IgD-negative memory B cell (primary cell): Measurements from ENCODE around the gene SGK1. TPM values are rescaled to one million over a fixed set of nuclear protein-coding genes. Genes with fewer than 3 reads are reported as not detected.

Experiments
- H3K27ac Mint-ChIP-seq, 3 donors: one replicate each; pipeline ENCODE4 v1.8.0; 2020 to 2022; ENCODE audit warnings: mild to moderate bottlenecking in 3 of 3, mixed read lengths in 3 of 3, moderate library complexity in 1 of 3
- H3K27me3 Mint-ChIP-seq: one replicate; pipeline ENCODE4 v1.8.0; 2021; ENCODE audit warnings: mixed read lengths
- H3K36me3 Mint-ChIP-seq: one replicate; pipeline ENCODE4 v1.8.0; 2020; ENCODE audit warnings: mild to moderate bottlenecking, mixed read lengths
- H3K4me1 Mint-ChIP-seq, 3 donors: one replicate each; pipeline ENCODE4 v1.8.0; 2020 to 2022; ENCODE audit warnings: mixed read lengths in 3 of 3, mild to moderate bottlenecking in 1 of 3
- H3K4me3 Mint-ChIP-seq, 4 donors: one replicate each; pipeline ENCODE4 v1.8.0; 2020 to 2022; ENCODE audit warnings: mild to moderate bottlenecking in 4 of 4, mixed read lengths in 4 of 4, moderate library complexity in 3 of 4
- H3K9me3 Mint-ChIP-seq, 3 donors: one replicate each; pipeline ENCODE4 v1.8.0; 2020 to 2021; ENCODE audit warnings: mixed read lengths in 3 of 3, mild to moderate bottlenecking in 1 of 3
- polyA plus RNA-seq: library from polyadenylated mRNA; unstranded; fragments of 300-500 nt; fragmentation: Illumina TruSeq; gene quantifications from one replicate; pipeline ENCODE4 v1.2.3, GENCODE V29; 2021

Gene SGK1
- 4.7 TPM for polyA plus RNA-seq

DNA sequence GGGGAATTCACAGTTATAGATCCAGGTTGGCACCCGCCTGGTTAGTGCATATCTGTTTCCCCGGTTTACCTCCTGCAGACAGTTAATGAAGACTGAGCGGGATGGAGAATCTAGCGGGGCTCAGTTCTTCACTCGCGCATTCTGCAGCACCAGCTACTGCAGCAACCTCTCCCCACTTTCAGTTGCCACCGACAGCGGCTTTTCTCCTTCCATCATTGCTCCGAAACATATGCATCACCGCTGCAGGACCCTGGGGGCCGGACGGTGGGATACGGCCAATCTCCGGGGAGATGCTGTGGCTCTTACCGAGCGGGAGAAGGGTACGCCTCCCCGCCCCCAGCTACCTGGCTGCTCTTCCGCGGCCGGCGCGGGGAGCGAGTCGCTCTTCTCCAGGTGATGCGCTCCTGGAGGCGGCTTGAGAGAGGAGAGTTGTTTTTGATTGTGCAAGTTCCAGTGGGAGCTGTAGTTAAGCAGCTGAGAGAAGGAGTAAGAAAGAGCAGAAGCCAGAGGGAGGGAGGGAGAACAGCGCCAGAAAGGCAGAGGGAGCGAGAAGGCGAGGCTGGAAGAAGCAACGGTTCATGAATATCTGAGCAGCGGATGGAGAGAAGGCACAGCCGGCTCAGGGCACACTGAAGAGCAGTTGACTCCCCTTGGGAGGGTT lies at the start of gene SGK1:
Gene SGK1 (minus strand): TSS at position 642 of the 661 bp plus-strand sequence. CDS start 652 bp downstream, outside the sequence.
- peaks cover 0 to 7% (median 2%) of the 10 kb centered on the region in 3 donors for H3K9me3 Mint-ChIP-seq
- H3K27me3 Mint-ChIP-seq = peaks cover 15% of the 10 kb centered on the region
- peaks cover 10 to 17% (median 11%) of the 10 kb centered on the region in 3 donors for H3K4me1 Mint-ChIP-seq
- H3K36me3 Mint-ChIP-seq = no peaks in the 10 kb centered on the region
- H3K27ac Mint-ChIP-seq = no peak within 1 kb of the TSS
- H3K4me3 Mint-ChIP-seq = peak within 1 kb of the TSS; percentile 75 to 95 (median 86)

DNA sequence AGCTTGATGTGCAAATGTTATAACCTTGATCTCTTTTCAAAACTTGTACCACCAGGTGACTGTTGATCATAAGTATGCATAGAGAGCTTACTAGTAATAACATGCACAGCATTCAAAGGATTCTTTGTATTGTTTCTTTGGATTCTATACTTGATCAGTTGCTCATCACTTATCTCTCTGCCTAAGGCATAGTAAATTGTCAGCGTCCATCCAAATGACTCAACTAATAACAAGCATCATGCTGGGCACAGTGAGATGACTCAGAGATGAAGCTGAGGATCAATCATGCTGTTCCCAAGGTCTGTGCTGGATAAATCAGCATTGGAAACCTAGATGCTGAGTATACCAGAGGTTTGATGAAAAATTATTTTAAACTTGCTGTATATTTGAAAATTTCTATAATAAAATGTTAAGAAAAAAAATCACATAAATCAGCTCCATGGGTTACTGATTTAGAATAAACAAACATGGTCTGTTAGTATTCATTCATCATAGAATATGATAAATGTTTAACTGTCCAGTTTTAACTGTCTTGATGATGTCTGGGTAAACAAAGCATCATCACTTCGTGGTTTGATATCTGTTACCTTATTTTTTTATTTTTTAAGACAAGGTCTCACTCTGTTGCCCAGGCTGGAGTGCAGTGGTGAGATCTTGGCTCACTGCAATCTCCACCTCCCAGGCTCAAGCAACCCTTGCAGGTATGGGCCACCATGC lies 45.6 kb upstream of the SGK1 start:
- no peaks in the 10 kb centered on the region for H3K9me3 Mint-ChIP-seq
- peaks cover 0 to 3% (median 0%) of the 10 kb centered on the region in 3 donors for H3K4me1 Mint-ChIP-seq
- no peaks in the 10 kb centered on the region for H3K36me3 Mint-ChIP-seq
- H3K27me3 Mint-ChIP-seq = no peaks in the 10 kb centered on the region
- no peak overlapping the region for H3K27ac Mint-ChIP-seq
- H3K4me3 Mint-ChIP-seq = no peak overlapping the region

DNA sequence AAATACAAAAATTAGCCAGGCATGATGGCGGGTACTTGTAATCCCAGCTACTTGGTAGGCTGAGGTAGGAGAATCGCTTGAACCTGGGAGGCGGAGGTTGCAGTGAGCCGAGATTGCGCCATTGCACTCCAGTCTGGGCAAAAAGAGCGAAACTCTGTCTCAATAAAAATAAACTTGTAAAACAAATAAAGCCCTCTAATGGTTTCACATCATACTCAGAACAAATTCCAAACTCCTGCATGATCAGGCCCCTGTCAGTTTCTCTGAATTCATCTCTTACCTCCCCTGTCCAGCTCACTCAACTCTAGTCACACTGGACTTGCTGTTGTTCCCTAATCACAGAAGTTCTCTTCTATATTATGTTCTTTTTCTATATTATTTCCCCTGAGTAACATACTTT lies 43.1 kb upstream of the SGK1 start:
- H3K27ac Mint-ChIP-seq = no peak overlapping the region
- H3K27me3 Mint-ChIP-seq = no peaks in the 10 kb centered on the region
- no peaks in the 10 kb centered on the region for H3K36me3 Mint-ChIP-seq
- peaks cover 0 to 12% (median 6%) of the 10 kb centered on the region in 3 donors for H3K9me3 Mint-ChIP-seq
- H3K4me3 Mint-ChIP-seq = no peak overlapping the region
- no peaks in the 10 kb centered on the region for H3K4me1 Mint-ChIP-seq

DNA sequence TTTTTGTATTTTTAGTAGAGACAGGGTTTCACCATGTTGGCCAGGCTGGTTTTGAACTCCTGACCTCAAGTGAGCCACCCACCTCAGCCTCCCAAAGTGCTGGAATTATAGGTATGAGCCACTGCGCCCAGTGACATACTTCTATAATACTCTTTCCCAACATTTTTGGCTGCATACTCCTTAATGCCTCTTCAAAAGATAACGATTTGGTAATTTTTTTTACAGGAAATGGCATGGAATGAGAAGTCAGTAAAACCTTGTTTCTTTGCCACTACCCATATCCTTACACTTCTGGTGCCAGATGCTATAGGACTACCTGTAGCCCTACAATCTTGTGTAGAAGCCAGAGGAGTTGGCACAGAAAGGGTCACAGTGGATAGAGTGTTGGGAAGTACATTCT lies 41.4 kb upstream of the SGK1 start:
- H3K9me3 Mint-ChIP-seq = peaks cover 2 to 13% (median 6%) of the 10 kb centered on the region in 3 donors
- H3K4me3 Mint-ChIP-seq = no peak overlapping the region
- H3K4me1 Mint-ChIP-seq = no peaks in the 10 kb centered on the region
- H3K36me3 Mint-ChIP-seq = no peaks in the 10 kb centered on the region
- H3K27ac Mint-ChIP-seq = no peak overlapping the region
- H3K27me3 Mint-ChIP-seq = no peaks in the 10 kb centered on the region

DNA sequence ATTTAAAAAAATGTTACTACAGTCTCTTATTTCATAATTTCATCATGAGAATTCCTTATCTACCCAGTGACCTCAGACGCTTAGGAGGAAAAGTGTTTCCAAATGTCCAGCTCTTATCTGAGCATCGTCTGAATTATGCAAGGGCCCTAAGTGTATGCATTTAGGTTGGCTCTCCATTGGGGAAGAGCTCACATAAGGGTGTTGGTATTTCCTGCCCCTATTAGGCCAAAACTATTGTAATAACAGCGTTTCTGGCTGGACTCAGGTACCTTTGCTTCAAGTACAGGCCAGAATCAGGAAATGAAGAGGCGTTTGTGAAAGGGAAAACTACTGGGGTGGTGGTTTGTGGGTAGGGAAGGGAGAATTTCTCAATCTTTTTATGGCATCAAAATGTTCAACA lies 40.4 kb upstream of the SGK1 start:
- H3K36me3 Mint-ChIP-seq = no peaks in the 10 kb centered on the region
- peaks cover 0 to 4% (median 0%) of the 10 kb centered on the region in 3 donors for H3K4me1 Mint-ChIP-seq
- H3K27ac Mint-ChIP-seq = no peak overlapping the region
- H3K27me3 Mint-ChIP-seq = no peaks in the 10 kb centered on the region
- no peak overlapping the region for H3K4me3 Mint-ChIP-seq
- H3K9me3 Mint-ChIP-seq = peaks cover 4 to 17% (median 6%) of the 10 kb centered on the region in 3 donors

DNA sequence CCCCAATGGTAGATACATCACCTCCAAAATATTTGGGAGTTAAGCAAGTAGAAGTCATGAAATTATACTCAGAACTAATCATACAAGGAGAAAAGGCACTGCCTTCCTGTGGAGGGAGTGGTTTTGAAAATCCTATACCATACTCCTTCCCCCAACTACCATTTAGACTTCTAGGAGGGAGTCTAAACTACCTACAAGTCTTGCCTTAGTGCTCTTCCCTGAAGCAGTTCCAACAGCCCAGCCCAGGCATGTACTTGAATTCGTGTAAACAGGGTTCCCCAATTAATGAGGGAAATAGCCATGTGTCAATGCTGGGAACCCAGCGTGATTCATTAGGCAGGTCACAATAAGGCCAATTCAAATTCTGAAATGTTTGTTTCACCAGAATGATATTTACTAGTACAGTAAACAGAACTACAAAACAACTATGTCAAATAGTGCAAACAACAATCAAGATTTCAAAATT lies 39.1 kb upstream of the SGK1 start:
- peaks cover 4 to 17% (median 6%) of the 10 kb centered on the region in 3 donors for H3K9me3 Mint-ChIP-seq
- H3K27me3 Mint-ChIP-seq = no peaks in the 10 kb centered on the region
- H3K27ac Mint-ChIP-seq = no peak overlapping the region
- peaks cover 2 to 4% (median 4%) of the 10 kb centered on the region in 3 donors for H3K4me1 Mint-ChIP-seq
- no peak overlapping the region for H3K4me3 Mint-ChIP-seq
- H3K36me3 Mint-ChIP-seq = no peaks in the 10 kb centered on the region

DNA sequence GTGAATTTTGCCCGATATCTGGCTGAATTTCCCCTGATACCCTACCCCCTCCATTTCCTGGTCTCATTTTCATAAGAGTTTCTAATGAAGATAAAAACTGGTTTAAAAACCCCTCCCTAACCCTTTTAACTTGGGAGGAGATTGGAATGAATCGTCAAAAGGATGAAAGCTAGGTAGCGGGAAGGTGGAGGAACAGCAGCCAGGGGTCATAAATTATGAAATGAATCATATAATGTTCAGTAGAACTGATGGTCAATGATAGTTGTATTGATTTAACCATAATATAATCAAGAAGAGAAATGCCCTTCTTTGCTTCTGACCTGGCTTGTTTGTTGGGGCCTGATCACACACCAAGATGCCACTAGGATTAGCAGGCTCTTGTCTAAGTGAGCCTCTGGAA lies 38.5 kb upstream of the SGK1 start:
- Mint-ChIP-seq H3K4me1 (peaks cover 2 to 6% (median 4%) of the 10 kb centered on the region in 3 donors), H3K27ac (no peak overlapping the region), H3K36me3 (no peaks in the 10 kb centered on the region), H3K27me3 (no peaks in the 10 kb centered on the region), H3K9me3 (peaks cover 4 to 17% (median 6%) of the 10 kb centered on the region in 3 donors), H3K4me3 (no peak overlapping the region)

DNA sequence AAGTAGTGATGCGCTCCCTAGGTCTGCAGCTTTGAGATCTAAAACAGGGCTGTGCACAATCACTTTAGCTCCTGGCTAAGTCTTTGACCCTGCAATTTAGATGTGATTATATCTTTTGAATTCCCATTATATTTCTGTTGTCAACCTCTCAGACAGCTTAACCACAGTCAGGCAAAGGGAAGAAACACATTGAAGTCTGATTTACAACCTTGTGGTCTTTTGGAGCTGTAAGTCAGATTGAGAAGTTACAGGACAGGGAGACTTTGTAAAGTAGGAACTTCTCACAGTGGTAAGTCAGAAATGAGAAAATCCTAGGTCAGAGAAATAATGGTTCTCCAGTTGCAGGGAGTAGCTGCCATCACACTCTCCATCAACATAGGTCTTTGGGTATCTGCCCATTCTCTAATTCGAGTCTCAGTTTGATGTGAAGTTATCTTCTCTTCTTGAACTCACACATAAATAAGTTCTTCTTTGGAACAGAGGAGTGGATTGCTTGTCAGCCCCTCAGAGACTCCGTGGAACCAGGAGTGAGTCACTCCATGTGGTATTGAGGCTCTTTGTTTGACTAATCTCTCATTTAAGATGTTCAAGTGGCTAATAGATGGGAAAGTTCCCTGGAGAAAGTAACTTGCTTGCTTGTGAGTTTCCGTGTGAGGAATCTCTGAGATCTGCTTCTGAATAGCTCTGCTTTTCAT lies 35.0 kb upstream of the SGK1 start:
- no peaks in the 10 kb centered on the region for H3K36me3 Mint-ChIP-seq
- H3K4me3 Mint-ChIP-seq = no peak overlapping the region
- no peaks in the 10 kb centered on the region for H3K27me3 Mint-ChIP-seq
- H3K27ac Mint-ChIP-seq = no peak overlapping the region
- peaks cover 2 to 6% (median 4%) of the 10 kb centered on the region in 3 donors for H3K4me1 Mint-ChIP-seq
- peaks cover 3 to 17% (median 4%) of the 10 kb centered on the region in 3 donors for H3K9me3 Mint-ChIP-seq

DNA sequence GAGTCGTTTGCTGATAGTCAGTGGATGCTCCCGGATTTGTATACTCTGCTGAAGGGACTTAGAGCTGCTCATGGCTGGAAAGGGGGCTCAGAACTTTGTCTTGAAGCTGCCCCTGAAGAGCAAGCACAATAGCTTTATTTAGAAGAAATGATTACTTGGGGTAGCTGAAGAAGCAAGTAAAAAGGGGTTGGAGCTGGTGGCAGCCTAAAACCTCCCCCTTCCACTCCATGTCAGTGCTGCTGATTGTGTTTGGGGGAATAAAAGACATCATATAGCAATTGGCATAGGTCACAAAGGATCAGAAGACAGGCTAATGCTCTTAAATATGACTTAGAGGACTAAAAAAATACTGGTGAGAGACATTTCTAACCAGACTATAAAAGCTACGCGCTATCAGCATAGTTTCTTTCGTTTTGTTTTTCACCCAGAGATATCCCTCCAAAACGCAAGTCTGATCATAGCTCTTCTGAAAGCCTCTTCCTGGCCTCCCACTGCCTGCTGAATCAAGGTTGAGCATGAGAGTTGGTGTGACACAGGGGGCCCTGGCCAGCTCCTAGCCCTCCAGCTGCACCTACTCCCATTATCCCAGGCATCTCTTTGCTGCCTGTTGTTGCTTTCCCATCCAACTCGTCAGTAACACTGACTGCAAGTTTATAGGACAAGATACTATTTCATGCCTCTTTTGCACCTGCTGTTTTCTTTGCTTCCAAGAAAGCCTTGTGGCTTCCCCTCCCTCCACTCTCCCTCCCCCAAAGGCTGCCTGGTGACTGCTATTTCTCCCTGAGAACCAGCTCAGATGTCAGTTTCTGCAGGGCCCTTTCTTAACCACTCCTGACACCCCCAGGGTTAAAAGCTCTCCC lies 33.9 kb upstream of the SGK1 start:
- Mint-ChIP-seq H3K4me3 (peak overlapping the region in 1 of 4 donors; percentile 32), H3K4me1 (peaks cover 2 to 6% (median 4%) of the 10 kb centered on the region in 3 donors), H3K27me3 (no peaks in the 10 kb centered on the region), H3K27ac (peak overlapping the region in 2 of 3 donors; percentile 9 to 23), H3K9me3 (peaks cover 3 to 14% (median 4%) of the 10 kb centered on the region in 3 donors), H3K36me3 (no peaks in the 10 kb centered on the region)

DNA sequence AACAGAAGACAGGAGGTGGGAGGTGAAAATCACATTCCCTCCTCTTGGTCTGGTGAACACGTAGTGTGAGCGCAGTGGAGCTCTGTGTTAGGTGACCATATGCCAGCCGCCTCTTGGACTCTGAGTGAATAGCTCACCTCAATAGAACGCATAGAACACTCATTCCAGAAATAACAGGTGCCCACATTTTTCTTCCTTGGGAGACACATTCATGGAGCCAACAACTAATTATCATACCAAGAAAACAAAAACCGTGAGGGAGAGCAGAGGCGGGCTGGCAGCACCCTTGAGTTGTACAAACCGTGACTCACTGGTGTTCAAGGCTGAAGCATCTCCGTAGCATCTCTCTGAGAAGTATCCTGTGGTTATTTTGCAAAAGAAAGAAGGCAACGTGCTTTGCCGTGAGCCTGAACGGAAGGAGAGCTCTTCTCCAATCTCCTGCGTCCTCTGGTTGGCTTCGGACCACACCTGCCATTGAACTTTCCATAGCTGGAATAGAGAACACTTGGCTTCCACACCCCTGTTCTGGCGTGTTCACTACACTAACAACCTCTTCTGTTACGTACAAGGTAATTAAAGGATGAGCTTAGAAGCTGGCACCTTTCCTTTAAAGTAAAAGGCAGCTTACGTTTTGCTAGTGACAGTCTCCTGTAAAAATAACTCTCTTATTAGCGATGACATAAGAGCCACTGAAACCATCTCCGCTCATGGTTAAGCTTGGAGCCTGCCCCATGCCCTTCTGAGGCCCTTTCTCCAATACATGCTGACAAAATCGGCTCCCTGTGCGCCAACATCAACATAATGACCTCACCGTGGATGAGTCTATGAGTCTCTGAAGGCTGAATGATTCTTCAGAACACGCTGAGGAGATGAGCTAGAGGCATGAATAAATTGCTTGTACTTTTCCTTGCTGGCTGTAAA lies 30.2 kb upstream of the SGK1 start:
- Mint-ChIP-seq H3K27me3 (no peaks in the 10 kb centered on the region), H3K36me3 (no peaks in the 10 kb centered on the region), H3K4me3 (no peak overlapping the region), H3K9me3 (peaks cover 0 to 2% (median 0%) of the 10 kb centered on the region in 3 donors), H3K4me1 (peaks cover 0 to 6% (median 5%) of the 10 kb centered on the region in 3 donors), H3K27ac (no peak overlapping the region)

DNA sequence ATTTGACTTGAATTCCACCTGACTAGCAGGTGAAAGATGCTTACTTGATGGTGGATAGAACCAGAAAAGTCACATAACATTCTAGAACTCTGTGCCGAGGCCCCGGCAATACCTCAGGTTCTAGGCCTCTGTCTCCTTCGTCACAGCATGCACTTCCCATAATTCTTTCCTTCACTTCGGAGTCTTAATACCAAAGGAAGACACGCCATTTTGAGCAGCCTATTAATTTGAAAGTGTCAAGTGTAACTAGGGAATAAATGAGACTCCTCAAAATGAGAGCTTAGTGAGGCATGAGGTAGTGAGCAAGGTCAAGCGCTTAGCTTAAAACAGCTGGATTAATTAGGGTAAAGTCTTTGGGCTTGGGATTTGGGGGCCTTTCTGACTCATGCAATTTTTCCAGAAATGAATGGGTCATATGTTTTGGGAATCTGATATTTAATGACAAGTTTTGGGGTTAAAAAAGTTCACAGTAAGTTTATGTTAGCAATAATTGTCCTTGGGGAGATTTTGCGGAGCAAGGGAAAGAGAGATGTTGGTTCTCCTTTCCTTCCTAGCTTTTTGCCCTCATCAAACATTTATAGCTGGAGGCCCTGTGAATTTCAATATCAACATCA lies 29.1 kb upstream of the SGK1 start:
- no peak overlapping the region for H3K4me3 Mint-ChIP-seq
- no peaks in the 10 kb centered on the region for H3K27me3 Mint-ChIP-seq
- no peak overlapping the region for H3K27ac Mint-ChIP-seq
- H3K4me1 Mint-ChIP-seq = peaks cover 0 to 3% (median 2%) of the 10 kb centered on the region in 3 donors
- no peaks in the 10 kb centered on the region for H3K36me3 Mint-ChIP-seq
- H3K9me3 Mint-ChIP-seq = peaks cover 0 to 2% (median 0%) of the 10 kb centered on the region in 3 donors

DNA sequence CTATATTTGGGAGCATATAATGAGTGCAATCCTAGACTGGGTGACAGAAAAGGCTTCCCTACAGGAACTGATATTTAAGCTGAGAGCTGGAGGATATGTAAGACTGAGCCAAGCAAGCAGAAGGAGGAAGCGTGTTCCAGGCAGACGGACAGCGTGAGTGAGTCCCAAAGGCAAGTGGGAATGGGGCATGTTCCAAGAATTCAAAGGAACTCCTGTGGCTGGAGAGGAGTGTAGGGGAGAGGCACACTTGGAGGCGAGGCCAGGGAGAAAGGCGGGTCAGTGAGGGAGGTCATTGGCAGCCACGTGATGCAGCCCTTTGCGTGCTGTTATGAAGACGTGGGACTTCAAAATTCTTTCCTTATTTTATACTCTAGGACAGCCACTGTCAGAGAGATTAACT lies 27.9 kb upstream of the SGK1 start:
- Mint-ChIP-seq H3K4me3 (no peak overlapping the region), H3K4me1 (peaks cover 0 to 5% (median under 1%) of the 10 kb centered on the region in 3 donors), H3K36me3 (no peaks in the 10 kb centered on the region), H3K27ac (no peak overlapping the region), H3K9me3 (peaks cover 0 to 2% (median 0%) of the 10 kb centered on the region in 3 donors), H3K27me3 (no peaks in the 10 kb centered on the region)

DNA sequence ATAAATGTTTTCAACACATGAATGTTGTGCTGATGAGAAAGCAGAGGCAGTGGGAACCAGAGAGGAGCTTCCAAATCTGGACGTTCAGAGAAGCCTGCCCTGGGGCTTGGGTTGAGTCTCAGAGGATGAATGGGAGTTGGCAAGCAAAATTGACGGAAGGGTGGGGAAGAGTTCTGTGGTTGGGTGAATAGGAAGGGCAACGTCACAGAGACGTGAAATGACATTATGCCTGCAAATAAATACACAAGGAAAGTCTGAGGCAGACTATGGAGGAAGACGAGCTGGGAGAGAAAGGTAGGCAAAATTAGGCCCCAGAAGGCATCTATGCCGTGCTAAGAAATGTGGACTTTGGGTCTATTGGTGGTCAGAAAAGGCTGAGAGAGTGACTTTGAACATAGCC lies 25.2 kb upstream of the SGK1 start:
- H3K9me3 Mint-ChIP-seq = peaks cover 0 to 2% (median 0%) of the 10 kb centered on the region in 3 donors
- H3K4me3 Mint-ChIP-seq = no peak overlapping the region
- H3K27ac Mint-ChIP-seq = no peak overlapping the region
- H3K36me3 Mint-ChIP-seq = no peaks in the 10 kb centered on the region
- peaks cover 0 to 9% (median 6%) of the 10 kb centered on the region in 3 donors for H3K4me1 Mint-ChIP-seq
- no peaks in the 10 kb centered on the region for H3K27me3 Mint-ChIP-seq
